HepG2 (cell line): ENCODE data around the gene ING5. TPM values are rescaled to one million over a fixed set of nuclear protein-coding genes. Genes with fewer than 3 reads are reported as not detected.

Experiments
- ESRRA ChIP-seq: sonication (generic); formaldehyde crosslinking; IDR thresholded peaks from 2 replicates; pipeline ENCODE4 v1.5.1; 2020; ENCODE audit warnings: mild to moderate bottlenecking, low read depth, missing genetic modification reagents
- HNF4A ChIP-seq: sonication (generic); formaldehyde crosslinking; IDR thresholded peaks from 2 replicates; pipeline ENCODE4 v1.4.0; 2020; ENCODE audit warnings: missing genetic modification reagents
- IRF2 ChIP-seq: IDR thresholded peaks from 2 replicates; pipeline ENCODE4 v1.6.1; 2018; ENCODE audit warnings: missing genetic modification reagents, missing compliant biosample characterization
- KDM6A ChIP-seq: IDR thresholded peaks from 2 replicates; pipeline ENCODE4 v1.6.1; 2016; ENCODE audit warnings: low read depth
- MAZ ChIP-seq, 2 experiments: sonication (generic) in 1 of 2; formaldehyde crosslinking in 1 of 2; IDR thresholded peaks; 2 replicates each; pipeline versions ENCODE4 v1.5.0 to v1.6.1; 2012 to 2020; ENCODE audit warnings: low read depth in 2 of 2, mild to moderate bottlenecking in 2 of 2, borderline replicate concordance in 1 of 2, improper control_type of control experiment in 1 of 2, low read length in 1 of 2, missing genetic modification reagents in 1 of 2, moderate library complexity in 1 of 2
- NCOR1 ChIP-seq: fragments of 200-600 bp; sonication (generic); IDR thresholded peaks from 2 replicates; pipeline ENCODE4 v1.7.0; 2017; ENCODE audit warnings: antibody characterized with exemption, low read length, borderline replicate concordance
- NFYB ChIP-seq: sonication (generic); formaldehyde crosslinking; IDR thresholded peaks from 2 replicates; pipeline ENCODE4 v1.4.0; 2020; ENCODE audit warnings: missing genetic modification reagents
- NR2C2 ChIP-seq: sonication (generic); formaldehyde crosslinking; IDR thresholded peaks from 2 replicates; pipeline ENCODE4 v1.4.0; 2020; ENCODE audit warnings: missing genetic modification reagents, mild to moderate bottlenecking, moderate library complexity, borderline replicate concordance
- RNF2 ChIP-seq: fragments of 450-650 bp; conservative IDR thresholded peaks from 2 replicates; pipeline ENCODE4 v1.6.1; 2016; ENCODE audit warnings: low read depth
- SAFB2 ChIP-seq: sonication (generic); formaldehyde crosslinking; IDR thresholded peaks from 2 replicates; pipeline ENCODE4 v1.5.1; 2020; ENCODE audit warnings: missing genetic modification reagents, low read depth, mild to moderate bottlenecking, borderline replicate concordance
- SAP130 ChIP-seq: IDR thresholded peaks from 2 replicates; pipeline ENCODE4 v1.6.1; 2016; ENCODE audit warnings: low read depth
- SOX13 ChIP-seq, 3 experiments: fragments of 450-650 bp in 1 of 3; sonication (generic) in 1 of 3; formaldehyde crosslinking in 1 of 3; IDR thresholded peaks in 2 of 3; conservative IDR thresholded peaks in 1 of 3; 2 replicates each; pipeline versions ENCODE4 v1.5.0 to v1.6.1; 2016 to 2020; ENCODE audit warnings: antibody characterized with exemption in 1 of 3, mild to moderate bottlenecking in 1 of 3, missing compliant biosample characterization in 1 of 3, missing genetic modification reagents in 1 of 3, moderate library complexity in 1 of 3
- SP4 ChIP-seq: sonication (generic); formaldehyde crosslinking; IDR thresholded peaks from 2 replicates; pipeline ENCODE4 v1.8.1; 2023; ENCODE audit warnings: mild to moderate bottlenecking, missing genetic modification reagents
- TP53 ChIP-seq: sonication (generic); formaldehyde crosslinking; conservative IDR thresholded peaks from 2 replicates; pipeline ENCODE4 v1.4.0; 2020; ENCODE audit warnings: missing genetic modification reagents
- ZFP36 ChIP-seq: fragments of 150-350 bp; IDR thresholded peaks from 2 replicates; pipeline ENCODE4 v1.6.1; 2018; ENCODE audit warnings: borderline replicate concordance, low read length, low read depth; ENCODE audit not compliant: partially characterized antibody
- ZFY ChIP-seq: sonication (generic); formaldehyde crosslinking; IDR thresholded peaks from 2 replicates; pipeline ENCODE4 v1.4.0; 2020; ENCODE audit warnings: missing genetic modification reagents
- ZNF251 ChIP-seq: sonication (generic); formaldehyde crosslinking; IDR thresholded peaks from 2 replicates; pipeline ENCODE4 v1.9.0; 2021; ENCODE audit warnings: mild to moderate bottlenecking, missing genetic modification reagents
- ZNF460 ChIP-seq: sonication (generic); formaldehyde crosslinking; IDR thresholded peaks from 2 replicates; pipeline ENCODE4 v1.5.1; 2020; ENCODE audit warnings: missing genetic modification reagents, mild to moderate bottlenecking, borderline replicate concordance
- ZNF839 ChIP-seq: sonication (generic); formaldehyde crosslinking; IDR thresholded peaks from 2 replicates; pipeline ENCODE4 v1.4.0; 2020; ENCODE audit warnings: missing genetic modification reagents, mild to moderate bottlenecking, borderline replicate concordance
- ZNF878 ChIP-seq: sonication (generic); formaldehyde crosslinking; IDR thresholded peaks from 2 replicates; pipeline ENCODE4 v1.8.1; 2023; ENCODE audit warnings: mild to moderate bottlenecking, missing genetic modification reagents, moderate library complexity
- polyA plus RNA-seq, 8 experiments: library from polyadenylated mRNA; depleted of rRNA in 3 of 8; stranded (reverse) in 7 of 8; unstranded in 1 of 8; fragments of >200 nt; fragmentation: Illumina TruSeq in 4 of 8; extraction: Trizol in 4 of 8; gene quantifications; 2 replicates each; pipeline versions ENCODE4 v1.2.1 to v1.2.3, GENCODE V29; 2011 to 2016; ENCODE audit warnings: low read depth in 4 of 8, missing spikeins in 1 of 8, mixed read lengths in 1 of 8; ENCODE audit not compliant: insufficient read depth in 1 of 8
- total RNA-seq, 5 experiments: library from RNA; depleted of rRNA; stranded (reverse); fragments of >200 nt; fragmentation: Illumina TruSeq; extraction: Trizol; gene quantifications; 2 replicates each; pipeline ENCODE4 v1.2.3, GENCODE V29; 2016; ENCODE audit warnings: low read depth in 1 of 5
- TF ChIP-seq, protein P1 (sequence below): sonication (generic); formaldehyde crosslinking; IDR thresholded peaks from 2 replicates; pipeline ENCODE4 v1.5.1; 2020; ENCODE audit warnings: mild to moderate bottlenecking, missing genetic modification reagents, moderate library complexity
- TF ChIP-seq, protein P2 (sequence below): sonication (generic); formaldehyde crosslinking; IDR thresholded peaks from 2 replicates; pipeline ENCODE4 v1.9.0; 2022; ENCODE audit warnings: missing genetic modification reagents, mild to moderate bottlenecking, borderline replicate concordance
- TF ChIP-seq, protein P3 (sequence below): sonication (generic); formaldehyde crosslinking; IDR thresholded peaks from 2 replicates; pipeline ENCODE4 v1.4.0; 2020; ENCODE audit warnings: missing genetic modification reagents

Gene ING5
- total and polyA plus RNA-seq, 2 of the 13 experiments (the other 11 are each of a cell fraction or from before 2014, with no cell fraction given) = 61.9 to 71.9 TPM

DNA sequence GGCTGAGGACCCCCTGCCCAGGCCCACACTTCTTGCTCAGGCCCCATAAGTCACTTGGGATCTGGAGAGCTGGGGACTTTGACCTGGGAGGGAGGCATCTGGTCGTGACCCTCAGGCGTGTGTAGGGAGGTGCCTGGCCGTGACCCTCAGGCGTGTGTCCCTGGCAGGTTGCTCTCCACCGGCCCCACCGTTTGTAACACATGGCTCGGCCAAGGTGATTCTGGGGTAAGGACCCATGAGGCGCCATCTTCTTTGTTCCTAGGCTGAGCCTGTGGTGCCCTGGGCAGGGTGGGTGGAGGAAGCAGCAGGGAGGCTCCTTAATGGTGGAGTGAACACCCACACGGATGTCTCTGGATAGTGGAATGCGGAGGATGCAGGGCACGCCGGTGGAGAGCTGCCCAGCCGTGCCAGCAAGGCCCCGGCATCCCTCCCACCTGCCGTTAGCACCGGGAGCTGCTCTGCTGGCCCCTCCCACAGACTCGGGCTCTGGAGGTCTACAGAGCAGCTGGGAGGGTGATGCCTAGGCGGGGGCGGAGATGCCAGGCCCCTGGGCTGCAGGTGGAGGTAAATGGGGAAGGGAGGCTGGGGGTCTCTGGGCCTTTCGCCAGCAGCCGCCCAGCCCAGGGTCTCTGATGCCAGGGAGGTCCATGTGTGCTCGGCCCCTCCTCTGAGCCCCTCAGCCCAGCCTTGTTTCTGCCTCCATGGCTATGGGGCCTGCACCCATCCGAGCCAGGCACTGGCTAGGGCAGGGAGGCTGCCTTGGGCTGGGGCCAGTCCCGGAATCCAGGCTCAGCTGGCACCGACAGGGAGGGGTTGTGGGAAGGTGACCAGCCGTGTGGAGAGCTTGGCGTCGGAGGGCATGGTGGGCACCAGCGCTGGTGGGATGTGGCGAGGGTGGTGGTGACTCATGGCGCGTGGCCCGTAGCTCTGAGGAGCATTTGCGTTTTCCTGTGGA lies 73.7 kb downstream of the ING5 start (continued):
- TF ChIP-seq, protein P1, sequence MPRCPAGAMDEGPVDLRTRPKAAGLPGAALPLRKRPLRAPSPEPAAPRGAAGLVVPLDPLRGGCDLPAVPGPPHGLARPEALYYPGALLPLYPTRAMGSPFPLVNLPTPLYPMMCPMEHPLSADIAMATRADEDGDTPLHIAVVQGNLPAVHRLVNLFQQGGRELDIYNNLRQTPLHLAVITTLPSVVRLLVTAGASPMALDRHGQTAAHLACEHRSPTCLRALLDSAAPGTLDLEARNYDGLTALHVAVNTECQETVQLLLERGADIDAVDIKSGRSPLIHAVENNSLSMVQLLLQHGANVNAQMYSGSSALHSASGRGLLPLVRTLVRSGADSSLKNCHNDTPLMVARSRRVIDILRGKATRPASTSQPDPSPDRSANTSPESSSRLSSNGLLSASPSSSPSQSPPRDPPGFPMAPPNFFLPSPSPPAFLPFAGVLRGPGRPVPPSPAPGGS (CRISPR knock-in tag) = no peak
- no peak for TF ChIP-seq TP53 (CRISPR knock-in tag)
- TF ChIP-seq SAP130 (CRISPR knock-in tag) = peak; percentile 5; the same call in 1 of the 2 replicates
- TF ChIP-seq SAFB2 (CRISPR knock-in tag) = no peak
- no peak for TF ChIP-seq NCOR1
- TF ChIP-seq IRF2 (CRISPR knock-in tag) = 0 out of 2 replicates have a peak, but pooled peaks have one; percentile 19
- TF ChIP-seq MAZ (IDR thresholded peaks at IDR 0.05; ENCODE audit: borderline replicate concordance, low read depth, low read length) = no peak
- peak; percentile 65; the same call in 1 of the 2 replicates for TF ChIP-seq MAZ (CRISPR knock-in tag; IDR thresholded peaks at IDR 0.05; ENCODE audit: low read depth)
- TF ChIP-seq SP4 (CRISPR knock-in tag) = peak; percentile 68
- 0 out of 2 replicates have a peak, but pooled peaks have one; percentile 37 for TF ChIP-seq ZNF251 (CRISPR knock-in tag)
- TF ChIP-seq ZFY (CRISPR knock-in tag) = peak; percentile 5; the same call in 1 of the 2 replicates
- TF ChIP-seq ESRRA = peak; percentile 56
- peak; percentile 87 for TF ChIP-seq HNF4A
- TF ChIP-seq ZNF460 (CRISPR knock-in tag) = peak; percentile 33; the same call in 1 of the 2 replicates
- peak; percentile 90 for TF ChIP-seq NR2C2 (CRISPR knock-in tag)
- TF ChIP-seq NFYB = no peak
- no peak for TF ChIP-seq RNF2
- no peak for TF ChIP-seq ZFP36
- TF ChIP-seq, protein P2, sequence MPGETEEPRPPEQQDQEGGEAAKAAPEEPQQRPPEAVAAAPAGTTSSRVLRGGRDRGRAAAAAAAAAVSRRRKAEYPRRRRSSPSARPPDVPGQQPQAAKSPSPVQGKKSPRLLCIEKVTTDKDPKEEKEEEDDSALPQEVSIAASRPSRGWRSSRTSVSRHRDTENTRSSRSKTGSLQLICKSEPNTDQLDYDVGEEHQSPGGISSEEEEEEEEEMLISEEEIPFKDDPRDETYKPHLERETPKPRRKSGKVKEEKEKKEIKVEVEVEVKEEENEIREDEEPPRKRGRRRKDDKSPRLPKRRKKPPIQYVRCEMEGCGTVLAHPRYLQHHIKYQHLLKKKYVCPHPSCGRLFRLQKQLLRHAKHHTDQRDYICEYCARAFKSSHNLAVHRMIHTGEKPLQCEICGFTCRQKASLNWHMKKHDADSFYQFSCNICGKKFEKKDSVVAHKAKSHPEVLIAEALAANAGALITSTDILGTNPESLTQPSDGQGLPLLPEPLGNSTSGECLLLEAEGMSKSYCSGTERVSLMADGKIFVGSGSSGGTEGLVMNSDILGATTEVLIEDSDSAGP (CRISPR knock-in tag) = 0 out of 2 replicates have a peak, but pooled peaks have one; percentile 23
- TF ChIP-seq ZNF878 (CRISPR knock-in tag) = no peak
- no peak for TF ChIP-seq KDM6A
- TF ChIP-seq SOX13 (IDR thresholded peaks at IDR 0.05) = no peak
- peak in 1 of 2 experiments; percentile 39; a peak in 1 of 4 replicates for TF ChIP-seq SOX13 (CRISPR knock-in tag; conservative IDR thresholded peaks at IDR 0.05 in 1 of 2, IDR thresholded peaks at IDR 0.05 in 1 of 2)
- 0 out of 2 replicates have a peak, but pooled peaks have one; percentile 22 for TF ChIP-seq ZNF839
- TF ChIP-seq, protein P3, sequence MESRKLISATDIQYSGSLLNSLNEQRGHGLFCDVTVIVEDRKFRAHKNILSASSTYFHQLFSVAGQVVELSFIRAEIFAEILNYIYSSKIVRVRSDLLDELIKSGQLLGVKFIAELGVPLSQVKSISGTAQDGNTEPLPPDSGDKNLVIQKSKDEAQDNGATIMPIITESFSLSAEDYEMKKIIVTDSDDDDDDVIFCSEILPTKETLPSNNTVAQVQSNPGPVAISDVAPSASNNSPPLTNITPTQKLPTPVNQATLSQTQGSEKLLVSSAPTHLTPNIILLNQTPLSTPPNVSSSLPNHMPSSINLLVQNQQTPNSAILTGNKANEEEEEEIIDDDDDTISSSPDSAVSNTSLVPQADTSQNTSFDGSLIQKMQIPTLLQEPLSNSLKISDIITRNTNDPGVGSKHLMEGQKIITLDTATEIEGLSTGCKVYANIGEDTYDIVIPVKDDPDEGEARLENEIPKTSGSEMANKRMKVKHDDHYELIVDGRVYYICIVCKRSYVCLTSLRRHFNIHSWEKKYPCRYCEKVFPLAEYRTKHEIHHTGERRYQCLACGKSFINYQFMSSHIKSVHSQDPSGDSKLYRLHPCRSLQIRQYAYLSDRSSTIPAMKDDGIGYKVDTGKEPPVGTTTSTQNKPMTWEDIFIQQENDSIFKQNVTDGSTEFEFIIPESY (CRISPR knock-in tag) = peak; percentile 28; the same call in 1 of the 2 replicates
